GM12873 (cell line): Measurements from ENCODE around the gene ZNF839.

Experiments used
- TF ChIP-seq, protein P1 (sequence below): IDR thresholded peaks from 2 replicates; pipeline ENCODE4 v1.5.1; 2012; ENCODE audit warnings: low read depth, mild to moderate bottlenecking, moderate library complexity, low read length, control low read depth; ENCODE audit not compliant: insufficient read depth; ENCODE audit errors: missing control alignments

The ZNF839 gene

DNA sequence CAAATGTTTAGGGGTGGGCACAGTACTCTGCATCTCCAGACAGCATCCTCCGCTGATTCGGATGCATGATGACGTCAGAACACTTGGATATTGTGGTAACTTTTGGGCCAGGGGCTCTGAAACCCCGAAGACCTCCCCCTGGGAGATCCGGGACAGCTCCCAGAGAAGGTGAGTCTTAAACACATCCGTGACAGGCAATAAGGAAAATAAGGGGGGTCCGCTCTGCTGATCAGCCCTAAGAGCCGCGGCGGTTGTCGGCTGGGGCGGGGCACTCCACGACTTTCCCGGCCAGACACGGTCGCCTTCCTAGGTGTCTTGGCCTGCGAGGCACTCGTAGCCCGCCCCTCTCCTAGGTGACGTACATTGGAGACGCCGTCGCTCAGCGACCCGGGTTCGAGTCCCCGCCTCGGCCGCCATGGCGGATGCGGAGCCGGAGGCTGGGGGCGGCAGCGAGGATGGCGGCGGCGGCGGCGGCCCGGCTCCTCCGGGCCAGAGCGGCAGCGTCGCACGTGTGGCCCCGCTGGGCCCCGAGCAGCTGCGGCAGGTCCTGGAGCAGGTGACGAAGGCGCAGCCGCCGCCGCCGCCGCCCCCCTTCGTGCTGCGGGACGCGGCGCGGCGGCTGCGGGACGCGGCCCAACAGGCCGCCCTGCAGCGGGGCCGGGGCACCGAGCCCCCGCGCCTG is at the start of gene ZNF839:
ZNF839 (plus strand) TSS at position 396 of the 682 bp plus-strand sequence; CDS start at position 416, 20 bp downstream.
- TF ChIP-seq, protein P1, sequence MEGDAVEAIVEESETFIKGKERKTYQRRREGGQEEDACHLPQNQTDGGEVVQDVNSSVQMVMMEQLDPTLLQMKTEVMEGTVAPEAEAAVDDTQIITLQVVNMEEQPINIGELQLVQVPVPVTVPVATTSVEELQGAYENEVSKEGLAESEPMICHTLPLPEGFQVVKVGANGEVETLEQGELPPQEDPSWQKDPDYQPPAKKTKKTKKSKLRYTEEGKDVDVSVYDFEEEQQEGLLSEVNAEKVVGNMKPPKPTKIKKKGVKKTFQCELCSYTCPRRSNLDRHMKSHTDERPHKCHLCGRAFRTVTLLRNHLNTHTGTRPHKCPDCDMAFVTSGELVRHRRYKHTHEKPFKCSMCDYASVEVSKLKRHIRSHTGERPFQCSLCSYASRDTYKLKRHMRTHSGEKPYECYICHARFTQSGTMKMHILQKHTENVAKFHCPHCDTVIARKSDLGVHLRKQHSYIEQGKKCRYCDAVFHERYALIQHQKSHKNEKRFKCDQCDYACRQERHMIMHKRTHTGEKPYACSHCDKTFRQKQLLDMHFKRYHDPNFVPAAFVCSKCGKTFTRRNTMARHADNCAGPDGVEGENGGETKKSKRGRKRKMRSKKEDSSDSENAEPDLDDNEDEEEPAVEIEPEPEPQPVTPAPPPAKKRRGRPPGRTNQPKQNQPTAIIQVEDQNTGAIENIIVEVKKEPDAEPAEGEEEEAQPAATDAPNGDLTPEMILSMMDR: no peak

DNA sequence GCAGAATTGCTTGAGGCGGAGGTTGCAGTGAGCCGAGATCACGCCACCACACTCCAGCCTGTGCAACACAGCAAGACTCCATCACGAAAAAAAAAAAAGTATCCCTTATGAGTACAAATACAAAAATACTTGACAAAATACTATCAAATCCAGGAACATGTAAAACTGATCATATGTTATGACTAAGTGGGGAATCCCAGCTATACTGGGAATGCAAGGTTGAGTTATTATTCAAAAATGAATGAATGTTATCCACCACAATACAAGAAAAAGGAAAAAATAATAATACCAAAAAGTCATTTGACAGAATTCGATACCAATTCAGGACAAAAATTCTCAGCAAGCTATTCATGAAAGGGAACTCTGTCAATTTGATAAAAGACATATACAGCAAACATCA is 47.2 kb upstream of the ZNF839 start:
- TF ChIP-seq, protein P1: no peak

DNA sequence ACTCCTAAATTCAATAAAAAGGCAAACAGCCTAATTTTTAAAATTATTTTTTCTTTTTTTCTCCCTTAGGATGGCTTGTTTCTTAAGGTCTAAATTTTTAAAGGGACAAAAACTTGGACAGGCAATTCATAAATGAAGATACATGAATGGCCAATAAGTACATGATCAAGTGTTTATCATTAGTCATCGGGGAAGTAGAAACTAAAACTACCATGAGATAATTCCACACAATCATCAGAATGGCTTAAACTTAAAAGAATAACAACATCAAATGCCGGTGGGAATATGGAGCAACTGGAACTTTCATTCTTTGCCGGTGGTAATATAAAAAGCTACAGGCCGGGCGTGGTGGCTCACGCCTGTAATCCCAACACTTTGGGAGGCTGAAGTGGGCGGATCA is 43.7 kb upstream of the ZNF839 start:
- TF ChIP-seq, protein P1: no peak

DNA sequence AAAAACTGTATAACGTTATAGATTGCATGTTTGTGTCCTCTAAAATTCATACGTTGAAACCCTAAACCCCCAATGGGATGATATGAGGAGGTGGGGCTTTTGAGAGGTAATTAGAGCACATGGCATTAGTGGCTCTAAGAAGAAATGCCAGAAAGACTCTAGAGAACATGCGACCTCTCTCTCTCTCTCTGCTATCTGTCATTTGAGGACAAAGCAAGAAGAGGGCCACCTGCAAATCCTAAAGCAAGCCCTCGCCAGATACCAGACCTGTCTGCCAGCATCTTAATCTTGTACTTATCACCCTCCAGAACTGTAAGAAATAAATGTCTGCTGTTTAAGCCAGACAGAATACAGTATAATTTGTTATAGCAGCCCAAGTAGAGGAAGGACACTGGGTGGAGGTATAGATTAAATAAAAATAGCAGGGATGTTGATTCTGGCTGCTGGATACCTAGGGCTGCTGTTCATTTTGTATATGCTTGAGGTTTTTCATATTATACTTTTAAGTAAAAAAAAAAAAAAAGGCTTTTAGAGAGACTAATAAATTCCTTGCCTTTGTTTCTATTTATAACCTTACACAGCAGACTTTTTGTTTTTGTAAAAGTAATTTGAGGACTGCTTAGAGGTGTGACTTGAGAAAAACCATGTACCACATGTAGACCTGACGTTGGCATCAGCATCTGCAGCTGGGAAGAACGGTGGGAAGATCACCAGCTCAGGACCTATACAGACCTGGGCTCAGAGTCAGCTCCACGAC is 41.5 kb upstream of the ZNF839 start:
- TF ChIP-seq, protein P1: no peak

DNA sequence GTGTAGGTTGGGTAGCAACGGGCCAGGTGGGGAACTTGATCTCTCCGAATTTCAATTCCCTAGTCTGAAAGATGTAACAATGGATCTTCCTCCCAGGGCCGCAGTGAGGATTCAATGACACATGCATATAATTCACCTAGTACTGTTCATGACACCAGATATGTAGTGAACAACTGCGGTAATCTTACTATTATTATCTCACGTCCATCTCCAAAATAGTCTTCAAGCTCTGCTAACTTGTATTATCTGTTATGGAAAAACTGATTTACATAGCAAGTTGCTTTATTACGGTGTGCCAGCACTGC is 41.0 kb upstream of the ZNF839 start:
- TF ChIP-seq, protein P1: no peak

DNA sequence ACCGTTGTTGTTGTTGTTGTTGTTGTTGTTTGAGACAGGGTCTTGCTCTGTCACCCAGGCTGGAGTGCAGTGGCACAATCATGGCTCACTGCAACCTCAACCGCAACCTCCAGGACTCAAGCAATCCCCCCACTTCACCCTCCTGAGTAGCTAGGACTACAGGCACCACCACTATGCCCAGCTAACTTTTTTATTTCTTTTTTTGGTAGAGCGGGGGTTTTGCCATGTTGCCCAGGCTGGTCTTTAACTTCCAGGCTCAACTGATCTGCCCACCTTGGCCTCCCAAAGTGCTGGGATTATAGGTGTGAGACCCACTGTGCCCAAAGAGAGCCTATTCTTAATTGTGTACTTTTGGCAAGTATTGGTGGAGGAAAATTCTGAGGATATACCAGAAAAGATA is 40.3 kb upstream of the ZNF839 start:
- TF ChIP-seq, protein P1: no peak

DNA sequence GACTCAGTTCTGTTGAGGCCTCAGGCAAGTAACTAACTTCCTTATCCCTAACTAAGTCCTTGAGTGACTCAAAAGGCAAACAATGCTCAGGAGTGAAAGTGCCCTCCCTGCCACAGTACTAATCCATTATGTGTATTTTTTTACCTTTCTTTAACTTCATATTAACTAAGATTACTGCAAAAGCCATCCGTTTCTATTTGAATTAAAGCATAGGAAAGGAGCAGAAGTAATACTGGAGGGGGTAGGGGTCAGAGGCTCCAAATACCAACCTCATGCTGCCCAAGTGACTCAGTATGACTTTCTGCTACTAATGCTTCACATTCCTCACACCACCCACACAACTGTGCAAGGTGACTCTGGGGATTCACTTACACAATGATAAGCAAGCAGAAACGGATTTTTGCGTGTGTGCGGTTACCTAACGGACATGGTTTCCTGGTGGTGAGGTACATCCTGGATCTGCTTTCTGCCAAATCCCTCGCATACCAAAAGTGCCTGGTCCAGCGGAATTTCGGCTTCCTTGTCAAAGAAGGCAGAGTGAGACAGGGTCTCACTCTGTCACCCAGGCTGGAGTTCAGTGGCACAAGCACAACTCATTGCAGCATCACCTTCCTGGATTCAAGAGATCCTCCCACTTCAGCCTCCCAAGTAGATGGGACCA is 39.7 kb upstream of the ZNF839 start:
- TF ChIP-seq, protein P1: no peak
